Hematopoietic multipotent progenitor cell (in vitro differentiated cells): ENCODE measurements around the gene C6orf89. TPM values are rescaled to one million over a fixed set of nuclear protein-coding genes. Genes with fewer than 3 reads are reported as not detected.
A peak's percentile ranks its signal among the peaks of the same experiment; 100 is the strongest.

Experiments
- DNase-seq, 3 donors: peaks; one replicate each; pipeline ENCODE4 v3.0.0-alpha.2; 2011 to 2015; ENCODE audit warnings: low read depth in 2 of 3, low spot score in 2 of 3
- total RNA-seq: library from RNA; depleted of rRNA; stranded (reverse); fragments of >200 nt; gene quantifications from one replicate; pipeline ENCODE4 v1.2.3, GENCODE V29; 2012

C6orf89 gene
- 19.7 TPM for total RNA-seq

- DNase-seq: peak; percentile 92 to 99 (median 97)
These were observed at the start of gene C6orf89 for GRCh38 chr6:36885461-36886401. C6orf89 (plus strand) TSS chr6:36885952; CDS start chr6:36899445, 13,493 bp downstream.

GRCh38 chr6:36836111-36837021, 49.4 kb upstream of the C6orf89 start:
- DNase-seq: no peak

DNA sequence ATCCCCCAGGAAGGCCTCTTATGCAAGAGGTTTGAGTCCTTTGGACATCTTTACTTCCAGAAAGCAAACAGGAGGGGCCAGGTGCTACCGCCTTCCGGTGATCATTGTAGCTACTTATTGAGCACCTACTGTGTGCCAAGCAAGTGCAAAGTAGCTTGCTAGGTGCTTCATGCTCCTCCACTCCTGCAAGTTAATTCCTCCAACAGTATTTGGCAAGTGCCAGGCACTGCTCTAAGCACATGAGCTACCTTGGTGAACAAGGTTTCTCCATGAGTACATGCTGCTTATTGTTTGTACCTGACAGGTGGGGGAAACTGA, 48.8 kb upstream of the C6orf89 start:
- no peak for DNase-seq

GRCh38 chr6:36837686-36838085, 48.1 kb upstream of the C6orf89 start:
- DNase-seq: no peak

DNA sequence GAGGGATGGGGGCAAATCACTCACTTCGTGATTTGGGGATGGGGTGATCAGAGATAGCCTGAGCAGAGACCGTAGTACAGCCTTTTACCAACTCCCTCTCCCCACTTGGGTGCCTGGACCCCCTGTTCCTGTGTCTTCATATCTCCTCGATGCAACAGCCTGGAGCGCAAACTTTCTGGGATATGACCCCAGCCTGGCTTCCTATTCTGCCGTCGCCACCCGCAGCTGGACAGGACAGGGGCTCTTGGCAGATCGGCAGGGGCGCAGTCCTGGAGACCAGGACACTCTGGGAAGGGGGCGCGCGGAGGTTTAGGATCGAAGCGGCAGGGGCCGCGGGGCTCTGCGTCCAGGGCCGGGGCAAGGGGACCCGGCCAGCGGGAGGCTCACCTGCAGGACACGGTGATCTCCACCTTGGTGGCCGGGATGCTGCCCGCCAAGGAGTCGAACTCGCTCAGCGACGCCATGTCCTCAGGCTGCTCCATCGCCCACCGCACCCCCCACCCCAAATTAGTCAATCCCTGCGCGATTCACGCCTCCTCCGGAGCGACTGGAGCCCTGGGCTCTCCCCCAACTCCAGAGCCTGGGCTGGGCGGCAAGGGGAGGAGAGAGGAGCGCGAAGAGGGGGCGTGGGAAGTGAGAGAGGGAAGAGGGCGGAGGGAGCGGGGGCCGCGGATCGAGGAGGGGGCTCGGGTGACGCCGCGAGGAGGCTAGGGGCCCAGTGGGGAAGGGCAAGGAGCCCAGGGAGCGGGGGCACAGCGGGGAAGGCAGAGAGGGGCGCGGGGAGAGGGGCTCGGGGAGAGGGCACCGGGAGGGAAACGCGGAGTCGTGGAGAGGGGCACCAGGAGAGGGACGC, 46.6 kb upstream of the C6orf89 start, which contains the start of gene CPNE5:
CPNE5 (minus strand) TSS at position 549 of the 853 bp plus-strand sequence; CDS start at position 482, 67 bp downstream.
- no peak for DNase-seq

DNA sequence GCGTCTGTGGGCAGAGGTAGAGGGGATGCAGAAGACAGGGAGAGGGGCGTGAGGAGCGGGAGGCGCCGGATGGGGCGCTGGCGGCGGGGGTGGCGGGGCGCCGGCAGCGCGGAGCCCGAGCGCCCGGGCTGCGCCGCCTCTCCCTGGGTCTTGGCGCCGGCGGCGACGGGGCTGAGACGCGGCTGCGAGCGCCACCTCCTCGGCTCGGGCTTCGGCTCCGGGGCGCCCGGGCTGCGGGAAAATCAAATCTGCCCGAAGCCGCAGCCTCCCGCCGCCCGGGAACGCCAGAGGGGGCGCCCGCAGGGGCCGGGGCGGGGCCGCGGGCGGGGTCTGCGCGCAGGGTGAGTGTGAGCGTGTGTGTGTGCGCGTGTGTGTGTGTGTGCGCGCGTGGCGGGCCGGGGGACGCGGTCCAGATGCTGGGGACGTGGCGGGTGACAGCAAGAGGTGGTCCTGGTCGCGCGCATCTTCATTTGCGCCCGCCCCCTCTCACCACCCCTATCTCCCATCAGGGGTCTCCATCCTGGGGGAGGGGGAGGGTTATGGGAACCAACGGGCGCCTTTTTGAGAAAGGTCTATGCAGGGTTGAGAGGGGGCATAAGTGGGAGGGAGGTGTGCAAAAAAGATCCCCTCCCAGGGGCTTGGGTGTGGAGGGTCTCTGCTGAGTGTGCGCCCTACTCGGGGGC, 45.9 kb upstream of the C6orf89 start:
- DNase-seq: peak in 2 of 3 donors; percentile 43 to 45

- peak in 1 of 3 donors; percentile 49 for DNase-seq
These were observed 45.0 kb upstream of the C6orf89 start for GRCh38 chr6:36840432-36841403.

DNA sequence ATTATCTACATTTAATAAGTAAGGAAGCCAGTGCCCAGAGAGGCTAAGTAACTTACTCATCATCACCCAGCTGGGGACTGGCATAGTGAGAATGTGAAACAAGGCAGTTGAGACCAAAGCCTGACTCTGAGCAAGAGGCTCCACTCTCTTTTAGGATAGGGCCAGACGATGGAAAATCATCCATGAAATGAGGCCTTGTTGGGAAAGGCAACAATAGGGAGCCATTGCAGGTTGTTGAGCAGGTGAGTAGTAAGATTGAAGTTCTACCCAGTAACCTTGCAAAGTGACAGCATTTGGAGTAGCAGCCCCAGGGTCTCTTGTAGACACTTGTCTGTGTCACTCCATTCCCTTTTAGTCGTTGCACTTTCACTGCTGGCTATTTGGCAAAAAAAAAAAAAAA, 44.0 kb upstream of the C6orf89 start:
- DNase-seq: no peak

DNA sequence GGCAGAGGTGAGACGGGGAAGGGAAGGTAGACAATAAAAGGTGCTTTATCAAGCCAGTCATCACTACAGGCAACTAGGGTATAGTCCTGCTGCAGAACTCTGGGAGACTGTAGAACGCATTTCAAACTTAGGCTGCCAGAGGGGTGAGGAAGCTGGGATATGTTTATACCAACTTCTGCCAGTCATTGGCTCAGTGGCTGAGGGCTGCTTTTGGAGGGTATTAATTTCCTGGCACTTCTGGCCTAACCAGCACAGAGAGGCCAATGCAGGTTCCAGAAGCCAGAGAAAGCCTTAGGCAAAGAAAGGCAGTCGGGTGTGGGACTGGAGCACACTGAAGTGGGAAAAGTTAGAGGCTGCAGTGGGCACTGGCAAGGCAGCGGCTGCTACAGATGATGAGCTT, 42.6 kb upstream of the C6orf89 start:
- no peak for DNase-seq

DNA sequence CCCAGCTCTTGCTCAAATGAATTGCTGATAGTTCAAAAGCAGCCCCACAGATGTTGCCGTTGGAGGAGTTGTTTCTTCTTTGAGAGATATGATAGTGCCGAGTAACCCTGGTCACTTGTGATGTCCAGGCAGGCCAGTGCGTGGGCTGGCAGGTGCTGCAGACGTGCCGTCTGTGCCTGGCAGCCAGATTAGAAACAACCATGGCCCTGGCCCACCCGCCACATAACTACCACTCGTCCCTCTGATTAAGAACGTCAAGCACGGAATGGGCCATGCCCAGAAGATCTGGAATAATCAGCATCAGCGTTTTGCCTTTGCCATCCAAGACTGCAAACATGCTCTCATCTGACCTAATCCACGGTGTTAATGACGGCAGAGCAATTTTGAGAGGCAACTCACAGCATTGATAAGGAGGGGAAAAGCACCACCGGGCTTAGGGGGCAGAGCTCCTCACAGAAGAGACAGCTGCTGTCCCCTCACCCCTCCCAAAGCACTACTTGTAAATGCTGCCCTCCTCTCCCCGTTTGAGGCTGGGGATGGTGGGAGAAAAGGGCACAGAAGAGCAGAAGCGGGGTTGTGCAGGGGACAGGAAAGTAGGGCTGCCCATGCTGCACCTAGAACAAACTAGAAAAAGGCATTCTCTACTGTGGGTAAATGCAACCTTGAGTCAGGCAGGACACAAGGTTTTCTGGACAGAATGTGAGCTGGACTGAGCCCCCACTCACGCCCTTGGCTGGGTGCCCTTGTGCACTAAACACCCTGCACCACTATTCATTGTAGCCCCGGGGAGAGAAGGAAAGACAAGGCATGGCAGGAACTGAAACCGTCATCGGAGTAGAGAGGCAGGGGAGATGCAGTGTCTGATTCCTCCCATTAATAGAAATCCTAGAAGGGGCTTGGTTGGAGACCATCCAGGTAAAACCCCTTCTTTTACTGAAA, 41.3 kb upstream of the C6orf89 start:
- DNase-seq: no peak

- DNase-seq: no peak
These were observed 40.5 kb upstream of the C6orf89 start for GRCh38 chr6:36845233-36845632.

DNA sequence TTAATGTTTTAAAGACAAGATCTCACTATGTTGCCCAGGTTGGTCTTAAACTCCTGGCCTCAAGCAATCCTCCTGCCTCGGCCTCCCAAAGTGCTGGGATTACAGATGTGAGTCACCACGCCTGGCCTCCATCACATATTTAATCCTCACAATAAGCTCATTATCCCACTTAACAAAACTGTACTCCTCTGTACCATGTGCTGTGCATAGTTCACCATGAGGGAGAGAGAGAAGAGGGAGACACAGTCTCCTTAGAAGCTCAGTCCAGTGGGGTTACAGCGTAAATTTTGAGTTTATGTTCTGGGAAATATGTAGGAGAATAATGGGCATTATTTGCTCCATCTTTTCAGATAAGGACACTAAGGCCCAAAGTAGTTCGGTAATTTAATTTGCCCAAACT, 38.6 kb upstream of the C6orf89 start:
- no peak for DNase-seq

DNA sequence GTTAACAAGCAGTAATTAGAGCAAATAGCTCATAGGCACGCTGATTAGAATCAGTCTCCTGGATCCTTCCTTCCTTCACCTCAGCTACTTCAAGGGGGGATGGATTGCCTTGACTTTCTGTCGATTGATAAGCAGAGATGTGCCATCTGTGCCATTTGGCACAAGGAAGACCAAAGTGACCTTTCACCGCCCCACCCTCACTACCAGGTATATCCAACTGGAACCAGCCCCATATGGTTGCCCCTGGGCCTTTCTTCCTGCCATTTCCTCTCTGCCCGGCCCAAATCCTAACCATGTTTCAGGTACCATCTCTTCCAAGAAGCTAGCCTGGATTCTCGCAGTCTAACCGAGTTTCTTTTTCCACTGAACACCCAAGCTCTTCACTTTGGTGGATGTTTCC, 37.8 kb upstream of the C6orf89 start:
- no peak for DNase-seq

- DNase-seq: peak in 1 of 3 donors; percentile 35
These were observed 36.9 kb upstream of the C6orf89 start for GRCh38 chr6:36848658-36849441.

DNA sequence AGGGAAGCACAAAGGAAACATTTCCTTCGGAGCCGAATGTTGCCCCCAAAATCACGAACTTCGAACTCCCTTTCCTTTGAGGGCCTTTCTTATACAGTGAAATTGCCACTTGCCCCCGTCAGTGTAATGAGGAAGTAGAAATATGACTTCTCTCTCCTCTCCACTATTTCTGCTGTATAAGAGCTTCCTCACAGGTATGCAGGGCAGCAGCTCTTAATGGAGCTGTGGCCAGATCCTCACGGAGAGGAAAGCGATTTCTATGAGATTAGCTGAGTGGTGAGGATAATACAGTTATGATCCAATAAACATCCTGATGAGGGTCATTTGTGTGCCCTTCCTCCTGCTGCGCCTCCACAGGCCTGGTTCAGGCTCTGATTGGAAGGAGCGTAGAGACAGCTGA, 35.7 kb upstream of the C6orf89 start:
- peak in 1 of 3 donors; percentile 32 for DNase-seq

GRCh38 chr6:36851149-36851614, 34.6 kb upstream of the C6orf89 start:
- DNase-seq: peak in 2 of 3 donors; percentile 55 to 79

DNA sequence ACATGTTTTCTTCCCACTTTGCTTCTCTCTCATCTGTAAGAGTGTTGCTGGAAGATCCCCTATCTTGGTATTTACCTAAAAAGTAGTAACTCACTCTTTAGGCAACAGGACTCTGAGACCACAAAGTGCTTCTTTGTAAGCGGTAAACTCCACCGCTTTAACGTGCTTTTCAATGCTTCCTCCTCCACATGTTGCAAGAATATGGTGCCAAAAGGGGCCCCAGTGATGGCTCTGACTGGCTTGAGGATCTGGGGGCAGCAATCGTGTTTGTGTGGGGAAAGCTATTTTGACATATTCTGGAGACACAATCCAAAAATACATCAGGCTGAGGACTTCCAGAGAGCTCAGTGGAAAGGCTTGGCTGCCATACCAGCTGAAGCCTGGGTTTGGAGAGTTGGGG, 34.1 kb upstream of the C6orf89 start:
- DNase-seq: peak in 1 of 3 donors; percentile 26
